GM19324 (cell line): ENCODE results near the gene FZD10.

Experiments used
- ATAC-seq: cut with Tn5 transposase; IDR thresholded peaks from one replicate; pipeline ENCODE4 v1.9.1; 2021; ENCODE audit warnings: mild to moderate bottlenecking, moderate library complexity; ENCODE audit not compliant: unreplicated experiment, low FRiP score

Gene FZD10

DNA sequence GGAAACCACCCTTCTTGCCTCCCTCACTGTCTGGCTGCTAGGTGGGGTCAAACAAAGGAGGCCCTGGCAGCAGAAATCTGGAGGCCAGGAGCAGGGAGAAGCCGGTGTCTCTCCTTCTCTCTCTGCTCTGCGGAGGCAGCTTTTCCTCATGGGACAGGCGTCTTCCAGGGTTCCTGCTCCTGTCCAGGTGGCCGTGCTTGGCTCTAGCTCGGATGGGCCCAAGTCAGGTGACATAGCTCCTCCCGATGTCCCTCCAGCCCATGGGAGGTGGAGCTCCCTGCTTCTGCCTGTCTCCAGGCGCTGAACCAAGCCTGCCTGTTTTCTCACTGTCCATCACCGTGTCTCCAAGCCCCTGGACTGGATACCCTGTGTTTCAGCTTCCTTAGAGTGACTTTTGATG lies 30.5 kb upstream of the FZD10 start:
- ATAC-seq, result no peak

DNA sequence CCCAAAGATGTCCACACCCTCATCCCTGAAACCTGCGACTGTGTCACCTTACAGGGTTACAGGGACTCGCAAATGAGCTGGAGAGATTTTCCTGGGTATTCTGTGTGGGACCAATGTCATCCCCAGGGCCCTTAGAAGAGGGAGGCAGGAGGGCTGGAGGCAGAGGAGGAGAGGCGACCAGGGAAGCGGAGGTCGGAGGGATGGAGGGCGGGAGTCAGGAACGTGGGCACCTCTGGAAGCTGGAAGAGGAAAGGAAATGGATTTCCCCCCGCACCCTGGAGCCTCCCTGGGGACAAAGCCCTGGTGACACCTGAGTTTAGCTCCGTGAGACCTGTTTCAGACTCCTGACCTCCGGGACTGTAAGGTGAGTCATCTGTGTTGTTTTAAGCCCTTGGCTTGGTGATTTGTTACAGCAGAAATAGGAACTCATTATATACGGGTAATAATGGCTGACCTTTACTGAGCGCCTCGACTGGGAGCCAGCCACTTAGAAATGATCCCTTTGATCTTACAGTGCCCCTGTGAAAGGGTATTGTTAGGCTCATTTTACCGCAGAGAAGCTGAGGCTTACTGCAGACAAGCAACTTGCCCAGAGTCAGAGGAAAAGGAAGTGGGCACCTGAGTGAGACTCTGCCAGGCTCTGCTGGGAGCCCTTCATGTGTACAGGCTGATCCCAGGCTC lies 29.3 kb upstream of the FZD10 start:
- ATAC-seq, result no peak

DNA sequence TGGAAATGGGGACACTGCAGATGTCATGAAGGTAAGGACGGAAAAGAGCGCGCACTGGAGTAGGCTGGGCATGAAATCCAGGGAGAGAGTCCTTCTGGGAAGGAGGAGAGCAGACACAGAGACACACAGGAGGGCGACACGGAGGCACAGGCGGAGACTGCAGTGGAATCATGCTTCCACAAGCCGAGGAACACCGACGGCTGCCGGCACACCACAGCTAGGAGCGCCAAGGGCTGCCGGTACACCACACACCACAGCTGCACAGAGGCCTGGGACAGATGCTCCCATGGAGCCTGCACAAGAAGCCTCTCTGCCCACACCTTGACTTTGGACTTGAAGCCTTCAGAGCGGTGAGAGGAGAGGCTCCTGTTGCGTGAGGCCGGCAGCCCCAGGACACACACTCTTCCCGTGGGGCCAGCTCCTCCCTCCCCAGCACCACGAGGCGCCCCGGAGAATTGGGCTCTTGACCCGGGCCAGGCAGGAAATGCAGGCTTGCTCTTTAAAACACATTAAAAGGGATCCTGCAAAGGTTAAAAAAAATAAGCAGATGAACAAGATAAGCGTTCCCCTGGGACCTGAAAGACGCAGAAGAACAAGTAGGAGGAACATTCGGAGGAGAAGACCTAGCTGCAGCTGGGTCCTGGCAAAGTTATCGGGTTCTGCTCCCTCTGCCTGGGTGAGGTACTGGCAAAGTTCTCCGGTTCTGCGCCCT lies 28.3 kb upstream of the FZD10 start:
- ATAC-seq, result no peak

DNA sequence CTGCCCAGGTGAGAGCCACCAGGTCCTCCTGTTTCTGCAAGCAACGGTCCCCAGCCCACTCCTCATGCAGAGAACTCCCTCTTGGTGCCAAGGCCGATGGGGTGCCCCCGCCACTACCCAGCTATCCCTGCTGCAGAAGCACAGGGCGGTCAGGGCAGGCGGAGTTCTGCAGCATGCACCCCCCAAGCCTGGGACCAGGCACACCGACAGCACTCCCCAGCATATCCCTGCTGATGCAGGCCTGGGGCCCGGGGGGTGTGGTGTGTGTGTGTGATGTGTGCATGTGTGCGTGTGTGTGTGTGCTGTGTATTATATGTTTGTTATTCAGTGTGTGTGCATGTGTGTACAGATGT lies 27.7 kb upstream of the FZD10 start:
- ATAC-seq, result no peak

DNA sequence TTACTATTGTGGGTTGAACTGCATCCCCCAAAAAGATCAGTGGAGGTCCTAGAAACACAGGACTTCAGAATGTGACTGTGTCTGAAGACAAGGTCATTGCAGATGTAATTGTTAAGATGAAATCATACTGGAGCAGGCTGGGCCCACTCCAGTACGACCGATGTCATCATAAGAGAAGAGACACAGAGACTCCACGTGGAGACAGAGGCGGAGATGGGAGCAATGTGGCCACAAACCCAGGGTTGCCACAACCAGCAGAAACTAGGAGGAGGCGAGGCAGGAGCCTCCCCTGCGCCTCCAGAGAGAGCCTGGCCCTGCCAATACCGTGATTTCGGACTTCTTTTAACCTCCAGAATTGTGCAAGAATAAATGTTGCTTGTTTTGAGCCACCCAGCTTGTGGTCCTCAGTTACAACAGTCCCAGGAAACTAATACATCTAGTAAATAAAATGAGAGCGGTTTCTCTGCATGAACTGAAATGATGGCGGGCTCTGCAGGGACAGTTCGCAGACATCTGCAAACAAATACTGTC lies 25.7 kb upstream of the FZD10 start:
- no peak for ATAC-seq

DNA sequence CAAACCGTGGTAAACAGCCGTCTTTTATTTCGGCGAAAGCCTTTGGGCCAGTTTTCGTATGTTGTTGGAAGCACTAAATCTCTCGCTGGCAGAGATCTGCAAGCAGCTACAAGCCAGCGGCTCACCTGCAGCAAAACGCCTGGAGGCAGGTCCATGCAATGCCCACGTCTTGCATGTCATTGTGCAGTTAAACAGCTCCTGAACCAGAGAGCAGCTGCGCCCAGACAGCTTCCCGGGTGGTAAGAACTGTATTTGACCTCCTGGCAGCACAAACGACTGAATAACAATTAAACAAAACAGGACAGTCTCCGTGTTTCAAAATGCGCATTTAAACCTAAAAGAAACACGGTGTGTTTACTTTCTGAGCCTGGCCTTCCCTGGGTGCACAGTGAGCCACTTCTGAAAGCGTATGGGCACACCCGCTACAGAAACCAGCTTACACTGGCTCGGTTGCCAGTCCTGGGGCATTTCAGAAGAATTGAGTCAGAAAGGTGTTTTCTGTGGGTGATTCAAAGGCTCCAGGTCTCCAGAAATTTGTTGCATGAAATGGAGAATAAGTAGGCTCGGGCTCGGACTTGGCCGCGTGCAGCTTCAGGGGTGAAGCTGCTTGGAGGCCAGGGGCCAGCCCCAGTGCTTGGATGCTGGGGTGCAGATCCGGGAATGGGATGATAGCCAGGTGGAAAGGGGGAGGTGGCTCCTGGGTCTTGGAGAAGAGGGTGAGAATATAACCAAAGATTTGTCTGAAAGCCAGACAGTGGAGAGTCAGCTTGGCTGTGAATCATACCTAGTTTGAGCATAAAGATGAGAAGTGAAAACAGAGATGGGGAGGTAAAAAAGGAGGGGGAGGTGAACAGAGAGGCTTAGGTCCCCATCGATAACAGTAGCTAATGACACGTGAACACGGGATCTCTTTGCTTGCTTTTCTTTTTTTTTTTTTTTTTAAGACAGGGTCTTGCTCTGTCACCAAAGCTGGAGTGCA lies 24.9 kb upstream of the FZD10 start:
- no peak for ATAC-seq

DNA sequence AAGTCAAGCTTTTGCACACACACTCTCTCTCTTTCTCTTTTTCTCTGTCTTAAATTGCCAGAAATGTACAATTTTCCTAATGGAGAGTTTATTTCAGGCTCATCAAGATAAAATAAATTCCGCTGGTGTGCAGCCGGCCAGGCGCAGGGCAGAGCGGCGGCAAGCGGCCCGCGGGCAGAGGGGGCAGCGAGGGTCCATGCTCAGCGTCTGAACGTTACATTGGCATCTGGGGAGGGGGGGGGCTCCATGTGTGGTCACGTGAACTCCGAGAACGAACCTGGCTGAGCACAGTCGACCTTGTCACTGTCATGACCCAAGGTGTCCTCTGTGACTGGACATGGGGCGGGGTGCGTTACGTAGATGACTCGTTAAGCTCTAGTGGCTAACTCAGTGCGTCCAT lies 23.8 kb upstream of the FZD10 start:
- ATAC-seq, result no peak

DNA sequence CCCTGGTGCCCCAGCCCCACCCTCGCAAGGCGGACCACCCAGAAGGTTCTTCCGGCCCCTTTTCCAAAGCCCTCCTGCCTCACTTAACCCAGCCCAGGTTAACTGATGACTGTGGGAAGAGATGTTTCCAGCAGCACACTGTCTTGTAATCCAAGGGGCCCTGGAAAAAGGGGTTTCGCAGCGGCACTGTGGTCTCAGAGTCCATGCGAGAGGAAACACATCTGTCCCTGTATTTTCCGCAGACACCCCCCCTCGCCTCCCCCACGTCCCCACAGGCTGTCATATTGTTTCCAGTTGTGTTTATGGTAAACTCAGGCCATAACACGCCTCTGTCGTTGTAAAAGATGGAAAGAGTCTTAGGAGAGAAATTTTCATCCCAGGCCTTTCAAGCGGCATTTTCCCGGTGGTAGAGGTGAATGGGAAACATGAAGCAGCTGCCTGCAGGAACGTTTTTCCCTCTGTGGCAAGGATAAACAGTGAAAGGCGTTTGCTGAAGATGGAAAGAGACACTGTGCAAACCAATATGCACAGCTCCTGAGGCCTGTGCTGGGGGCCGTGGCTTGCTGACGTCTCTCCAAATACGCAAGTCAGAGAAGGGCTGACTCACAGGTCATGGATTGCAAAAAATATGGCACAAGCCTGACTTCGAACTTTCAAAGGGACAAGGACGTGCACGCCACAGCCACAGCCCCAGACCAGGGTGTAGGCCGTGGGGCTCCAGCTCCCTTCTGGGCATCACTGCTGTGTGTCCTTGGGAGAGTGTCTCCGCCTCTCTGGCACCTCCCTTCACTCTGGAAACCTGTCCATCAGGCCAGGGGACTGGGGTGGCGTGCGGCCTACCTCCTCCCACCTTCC lies 22.5 kb upstream of the FZD10 start:
- ATAC-seq, result no peak

DNA sequence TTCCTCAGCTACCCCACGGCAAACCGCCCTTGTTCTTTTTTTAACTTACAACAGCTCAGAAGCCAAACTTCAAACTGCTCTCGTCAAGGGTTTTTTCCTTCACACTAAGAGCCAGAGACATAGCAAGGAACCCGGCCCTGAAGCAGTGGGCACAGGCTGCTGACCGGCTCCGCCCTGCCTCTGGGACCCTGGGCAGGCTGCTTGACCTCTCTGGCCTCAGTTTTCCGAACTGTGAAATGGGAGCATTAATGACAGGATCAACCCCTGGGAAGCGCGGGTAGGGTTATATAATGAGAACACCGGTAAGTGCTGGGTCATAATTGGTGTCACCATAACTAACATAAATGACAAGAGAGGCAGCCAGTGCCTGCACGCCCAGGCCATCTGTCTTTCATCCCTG lies 21.2 kb upstream of the FZD10 start:
- no peak for ATAC-seq

DNA sequence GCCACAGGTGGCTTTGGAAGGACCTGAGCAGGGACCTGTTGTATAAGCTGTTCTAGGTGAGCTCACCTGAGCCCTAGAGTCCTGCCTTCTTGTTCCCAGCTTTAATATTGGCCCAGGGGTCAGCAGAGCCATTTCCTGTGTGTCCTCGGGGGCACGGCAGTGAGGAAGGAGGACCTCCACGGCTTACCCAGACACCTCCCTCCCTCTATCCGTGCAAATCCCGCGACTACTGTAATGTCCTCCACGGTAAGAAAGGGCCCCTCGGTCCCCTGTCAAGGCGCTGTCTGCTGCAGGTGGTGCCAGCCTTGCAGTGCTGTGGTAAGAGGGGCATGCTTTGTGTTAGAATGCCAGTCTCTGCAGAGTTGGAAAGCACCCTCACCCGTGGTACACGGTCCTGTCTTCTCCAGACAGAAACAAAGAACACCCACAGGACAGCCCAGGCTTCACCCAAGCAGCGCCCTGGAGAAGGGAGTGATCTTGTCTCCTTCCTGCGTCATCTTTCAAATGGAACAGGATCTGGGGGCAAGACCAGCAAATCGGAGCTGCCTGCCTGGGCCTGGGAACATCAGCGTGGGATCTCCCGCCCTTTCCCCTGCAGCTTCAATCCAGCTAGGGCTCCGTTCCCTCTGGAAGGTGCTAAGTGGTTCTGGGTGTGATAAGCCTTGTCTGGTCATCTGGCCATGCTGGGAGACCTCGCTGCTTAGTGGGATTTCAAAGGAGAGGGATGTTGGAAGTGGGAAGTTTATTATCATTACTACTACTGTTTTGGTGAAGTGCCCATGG lies 20.2 kb upstream of the FZD10 start:
- ATAC-seq, result no peak

DNA sequence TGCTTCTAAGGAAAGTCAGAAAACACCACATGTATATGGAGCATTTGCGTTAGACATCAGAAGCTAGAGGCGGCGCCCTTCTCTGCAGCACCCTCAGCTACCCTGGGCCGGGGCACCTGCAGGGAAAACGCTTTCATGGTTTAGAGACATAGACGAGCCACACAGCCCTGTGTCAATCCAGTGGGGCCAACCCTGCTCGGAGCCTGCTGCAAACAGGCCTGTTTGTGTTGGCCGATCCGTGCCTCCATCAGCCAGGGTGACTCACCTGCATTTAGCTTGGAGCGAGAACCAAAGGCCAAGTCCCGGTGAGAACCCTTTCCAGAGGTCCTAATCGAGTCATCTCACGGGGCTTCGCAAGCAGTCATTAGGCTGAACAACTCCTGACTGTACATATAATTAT lies 19.5 kb upstream of the FZD10 start:
- no peak for ATAC-seq

DNA sequence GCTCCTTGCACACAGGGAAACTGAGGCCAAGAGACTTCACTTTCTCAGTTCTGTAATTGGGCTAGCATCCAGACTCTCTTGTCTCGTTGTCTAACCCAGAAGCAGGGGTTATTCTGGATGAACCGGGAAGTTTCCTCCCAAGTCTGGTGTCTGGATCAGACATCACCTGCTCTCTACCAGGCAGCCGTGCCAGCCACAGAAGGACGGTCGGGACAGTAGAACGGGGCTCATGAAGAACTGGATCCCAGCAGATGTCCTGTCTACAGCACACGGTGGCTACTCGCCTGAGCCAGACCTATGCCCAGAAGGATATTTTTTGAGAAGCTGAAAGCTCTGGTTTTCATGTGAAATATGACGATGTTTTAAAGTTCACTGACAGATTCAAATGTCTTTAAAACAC lies 19.1 kb upstream of the FZD10 start:
- ATAC-seq, result no peak

DNA sequence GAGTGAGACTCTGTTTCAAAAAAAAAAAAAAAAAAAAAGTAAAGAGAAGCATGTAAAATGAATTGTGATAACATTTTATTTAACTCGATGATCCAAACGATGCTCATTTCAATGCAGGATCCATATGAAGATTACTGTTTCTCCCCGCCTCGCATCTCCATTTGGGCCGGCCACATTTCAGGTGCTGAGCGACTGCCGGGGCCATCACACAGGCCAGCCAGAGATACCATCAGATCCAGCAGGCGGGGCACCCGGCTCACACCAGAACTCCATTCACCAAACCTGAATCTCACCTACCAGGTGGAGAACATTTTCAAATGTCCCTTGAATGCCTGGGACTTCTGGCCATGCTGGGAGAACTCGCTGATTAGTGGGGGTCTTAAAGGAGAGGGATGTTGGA lies 18.0 kb upstream of the FZD10 start:
- no peak for ATAC-seq

DNA sequence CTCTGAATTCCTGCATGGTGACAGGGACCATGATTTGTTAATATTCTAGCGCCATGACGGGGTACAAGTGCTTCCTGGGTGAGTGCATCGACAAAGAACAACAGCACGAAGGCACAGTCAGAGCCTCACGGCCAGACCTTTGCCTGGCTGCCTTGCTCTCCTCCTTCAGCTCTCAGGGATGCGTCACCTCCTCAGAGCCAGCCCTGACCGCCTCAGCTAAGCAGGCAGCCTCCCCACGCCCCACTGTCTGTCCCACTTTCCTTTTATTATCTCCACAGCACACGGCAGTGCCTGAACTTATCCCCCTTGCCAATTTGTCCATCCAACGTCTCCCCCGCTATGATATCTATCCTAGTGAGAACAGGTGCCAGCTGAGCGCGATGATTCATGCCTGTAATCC lies 16.5 kb upstream of the FZD10 start:
- no peak for ATAC-seq

DNA sequence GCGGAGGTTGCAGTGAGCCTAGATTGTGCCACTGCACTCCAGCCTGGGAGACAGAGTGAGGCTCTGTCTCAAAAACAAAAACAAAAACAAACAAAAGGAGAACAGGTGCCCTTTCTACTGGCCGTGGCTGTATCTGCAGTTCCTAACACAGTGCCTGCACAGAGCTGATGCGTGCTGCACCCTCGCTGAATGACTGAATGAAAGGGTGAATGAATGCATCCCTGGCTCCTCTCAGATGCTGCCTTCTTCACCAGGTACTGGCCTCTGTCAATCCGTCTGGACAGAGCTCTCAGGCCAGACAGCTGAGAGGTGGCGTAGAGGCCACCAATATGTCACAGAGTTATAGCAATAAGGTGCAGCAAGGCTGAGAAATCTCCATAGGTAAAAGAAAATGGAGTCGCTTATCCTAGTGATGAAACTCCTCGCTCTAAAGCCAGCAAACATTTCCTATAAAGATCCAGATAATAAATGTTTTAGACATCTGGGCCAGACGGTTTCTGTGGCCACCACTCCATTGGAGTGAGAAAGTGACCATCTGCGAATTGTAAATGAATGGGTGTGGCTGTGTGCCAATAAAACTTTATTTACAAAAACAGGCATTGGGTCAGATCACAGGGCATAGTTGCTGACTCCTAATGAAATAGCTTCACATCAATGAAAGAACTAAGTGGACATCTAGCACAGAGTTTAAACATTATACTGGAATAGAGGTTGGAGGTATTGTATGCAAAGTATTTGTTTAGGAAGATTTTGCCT lies 15.9 kb upstream of the FZD10 start:
- no peak for ATAC-seq

DNA sequence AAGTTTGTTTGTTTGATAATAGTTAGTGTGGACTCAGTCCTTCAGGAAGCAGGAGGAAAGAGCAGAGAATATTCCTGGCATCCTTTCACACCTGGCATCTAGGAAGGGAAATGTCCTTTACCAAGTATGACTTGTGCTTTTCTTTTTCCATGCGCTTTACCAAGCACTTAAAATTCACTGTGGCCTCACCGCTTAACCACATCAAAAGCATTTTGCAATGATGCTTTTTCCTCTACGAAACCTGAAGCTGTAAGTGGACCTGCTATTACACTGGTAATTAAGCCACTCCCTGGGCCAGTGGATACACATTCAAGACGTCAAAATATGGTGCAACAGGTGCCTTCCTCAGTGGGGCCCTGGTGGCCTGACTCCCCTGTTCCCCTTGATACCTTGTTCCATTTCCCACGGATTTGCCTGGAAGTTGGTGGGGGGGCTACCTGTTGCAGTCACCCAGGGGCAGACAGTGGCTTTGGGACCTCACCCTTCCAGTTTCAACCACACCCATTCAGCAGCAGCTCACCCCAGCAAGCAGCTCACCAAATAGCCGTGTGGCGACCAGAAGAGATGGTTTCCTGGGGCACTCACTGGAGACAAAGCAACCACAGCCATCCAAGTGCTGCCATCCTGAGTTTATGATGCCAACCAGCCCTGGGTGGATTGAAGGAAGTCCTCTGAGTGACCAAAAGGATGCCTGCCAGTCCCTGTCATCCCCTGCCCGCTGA lies 14.2 kb upstream of the FZD10 start:
- no peak for ATAC-seq

DNA sequence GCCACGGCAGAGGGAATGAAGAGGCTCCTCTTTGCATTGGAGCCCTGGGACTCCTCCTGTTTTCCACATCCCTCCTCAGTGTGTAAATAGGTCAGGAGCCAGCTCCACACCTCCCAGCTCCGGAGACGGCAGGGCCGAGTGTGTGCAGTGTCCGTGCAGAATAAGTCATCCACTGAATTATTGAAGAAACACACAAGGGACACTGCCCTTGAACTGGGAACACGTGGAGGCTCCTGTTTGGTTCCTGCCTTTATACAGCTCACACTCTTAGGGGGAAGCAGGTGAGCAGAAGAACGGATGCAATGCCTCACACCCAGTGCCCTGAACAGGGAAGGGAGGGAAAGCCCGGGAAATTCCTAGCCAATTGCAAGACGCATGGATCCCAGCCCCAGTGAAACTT lies 10.4 kb upstream of the FZD10 start:
- ATAC-seq, result no peak

DNA sequence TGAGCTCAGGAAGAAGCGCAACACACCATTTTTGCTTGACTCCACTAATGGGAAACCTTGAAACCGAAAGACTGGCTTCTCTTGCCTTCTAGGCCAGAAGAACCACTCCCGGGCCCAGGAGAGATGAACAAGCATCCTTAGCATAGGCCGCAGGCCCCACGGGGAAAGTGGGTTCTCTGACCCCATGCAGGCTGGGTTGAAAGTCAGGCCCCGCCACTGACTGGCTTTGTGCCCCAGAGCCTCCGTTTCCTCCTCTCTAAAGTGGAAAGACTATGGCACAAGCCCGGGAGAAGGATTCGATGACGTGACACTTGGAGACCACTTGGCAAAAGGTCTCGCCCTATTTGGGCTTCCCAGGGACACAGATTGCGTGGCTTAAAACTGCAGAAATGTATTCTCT lies 9.9 kb upstream of the FZD10 start:
- no peak for ATAC-seq
